ENCODE results near the gene NPVF.

NPVF gene

GRCh38 chr7:25223206-25223605, 5.1 kb downstream of the NPVF start:
- DNase-seq = no peak

- no peak for DNase-seq
These were observed 5.6 kb downstream of the NPVF start for GRCh38 chr7:25222666-25223065.

GRCh38 chr7:25221009-25221408, 7.3 kb downstream of the NPVF start:
- no peak for DNase-seq

- no peak for DNase-seq
These were observed 10.1 kb downstream of the NPVF start for GRCh38 chr7:25218191-25218590.

- DNase-seq = peak in 2 of 6 experiments; percentile 40 to 44
These were observed 11.4 kb downstream of the NPVF start for GRCh38 chr7:25216837-25217236.

- no peak for DNase-seq
These were observed 12.5 kb downstream of the NPVF start for GRCh38 chr7:25215694-25216335.

GRCh38 chr7:25208525-25209221, 19.6 kb downstream of the NPVF start:
- DNase-seq = no peak

- no peak for DNase-seq
These were observed 20.4 kb downstream of the NPVF start for GRCh38 chr7:25207887-25208286.

- DNase-seq = no peak
These were observed 21.5 kb downstream of the NPVF start for GRCh38 chr7:25206765-25207164.

- no peak for DNase-seq
These were observed 32.0 kb downstream of the NPVF start for GRCh38 chr7:25196132-25196896.

- no peak for DNase-seq
These were observed 34.2 kb downstream of the NPVF start for GRCh38 chr7:25194036-25194435.

GRCh38 chr7:25192043-25192442, 36.2 kb downstream of the NPVF start:
- DNase-seq = no peak

- DNase-seq = no peak
These were observed 39.1 kb downstream of the NPVF start for GRCh38 chr7:25189197-25189596.

GRCh38 chr7:25187932-25188331, 40.4 kb downstream of the NPVF start:
- DNase-seq = no peak

GRCh38 chr7:25186436-25186835, 41.9 kb downstream of the NPVF start:
- no peak for DNase-seq

- DNase-seq = no peak
These were observed 46.8 kb downstream of the NPVF start for GRCh38 chr7:25181532-25181931.

GRCh38 chr7:25180946-25181345, 47.3 kb downstream of the NPVF start:
- DNase-seq = no peak

- DNase-seq = no peak
These were observed 47.7 kb downstream of the NPVF start for GRCh38 chr7:25180592-25180923.

- DNase-seq = peak; percentile 83 to 96 (median 94)
These were observed 48.3 kb downstream of the NPVF start for GRCh38 chr7:25179771-25180591.

GRCh38 chr7:25179325-25179724, 49.0 kb downstream of the NPVF start:
- no peak for DNase-seq
